GM12878 (cell line): ENCODE data around the gene OR2H2. TPM values are rescaled to one million over a fixed set of nuclear protein-coding genes. Genes with fewer than 3 reads are reported as not detected.
A peak's percentile ranks its signal among the peaks of the same experiment; 100 is the strongest.

ENCODE experiments used
- ATAC-seq: fragments of 200-7000 bp; cut with Tn5 transposase; 3 replicates; pipeline ENCODE4 v1.9.1; 2020; ENCODE audit warnings: mild to moderate bottlenecking, moderate library complexity
- BruUV-seq: library from RNA; stranded (reverse); fragments of 400-500 nt; replicated peaks from 2 replicates; lab custom pipeline; 2021; lab: Mats Ljungman, UMichigan
- CTCF ChIA-PET: fragments of 300-600 bp; sonication (Branson Sonifier 250); formaldehyde crosslinking; extraction: SDS; loops from one replicate; lab custom pipeline; 2021; ENCODE audit warnings: inconsistent platforms; lab: Yijun Ruan, JAX
- POLR2A ChIA-PET: fragments of 350-600 bp; formaldehyde crosslinking; extraction: SDS; loops from one replicate; lab custom pipeline; 2021; ENCODE audit warnings: inconsistent platforms; lab: Charles Lee
- RAD21 ChIA-PET: fragments of 300-600 bp; sonication (Branson Sonifier 250); formaldehyde crosslinking; loops from one replicate; lab custom pipeline; 2023; ENCODE audit warnings: antibody characterized with exemption; ENCODE audit not compliant: unreplicated experiment; lab: Charles Lee
- SMC1A ChIA-PET: fragments of 300-600 bp; sonication (Branson Sonifier 250); formaldehyde crosslinking; loops from one replicate; lab custom pipeline; 2023; ENCODE audit not compliant: unreplicated experiment, uncharacterized antibody; lab: Charles Lee
- DNase-seq: peaks from one replicate; pipeline ENCODE4 v3.0.0-alpha.2; 2011; ENCODE audit warnings: low read depth, low spot score
- FAIRE-seq: peaks from 3 replicates; lab custom pipeline; 2011; peaks lifted over from hg19 to GRCh38; lab: Jason Lieb, UNC
- H2AFZ ChIP-seq: 2 replicates; pipeline ENCODE4 v1.6.0; 2011; ENCODE audit warnings: low read depth, low read length, control low read depth; ENCODE audit not compliant: control insufficient read depth
- H3K27ac ChIP-seq: 2 replicates; pipeline ENCODE4 v1.5.1; 2011; ENCODE audit warnings: control low read depth; ENCODE audit not compliant: control insufficient read depth, insufficient read depth
- H3K27me3 ChIP-seq, 2 experiments: replicated peaks in 1 of 2; 2 replicates each; pipeline versions ENCODE4 v1.6.0 to v1.6.1; 2011; ENCODE audit warnings: low read length in 1 of 2; ENCODE audit not compliant: control insufficient read depth in 2 of 2, insufficient read depth in 2 of 2
- H3K36me3 ChIP-seq, 2 experiments: 2 replicates each; pipeline ENCODE4 v1.5.1; 2011; ENCODE audit warnings: low read length in 1 of 2; ENCODE audit not compliant: control insufficient read depth in 2 of 2, insufficient read depth in 2 of 2
- H3K4me1 ChIP-seq: 2 replicates; pipeline ENCODE4 v1.6.1; 2011; ENCODE audit warnings: mild to moderate bottlenecking, low read length, moderate library complexity, mixed read lengths; ENCODE audit not compliant: control insufficient read depth, insufficient read depth
- H3K4me2 ChIP-seq: 2 replicates; pipeline ENCODE4 v1.6.0; 2011; ENCODE audit warnings: control low read depth; ENCODE audit not compliant: control insufficient read depth, insufficient read depth
- H3K4me3 ChIP-seq: fragments of 200-600 bp; sonication (generic); 2 replicates; pipeline ENCODE4 v1.5.1; 2016
- H3K79me2 ChIP-seq: 2 replicates; pipeline ENCODE4 v1.6.0; 2011; ENCODE audit warnings: low read length; ENCODE audit not compliant: control insufficient read depth, insufficient read depth
- H3K9ac ChIP-seq: 2 replicates; pipeline ENCODE4 v1.8.0; 2011; ENCODE audit warnings: low read length, control low read depth, mixed read lengths; ENCODE audit not compliant: control insufficient read depth, insufficient read depth
- H3K9me3 ChIP-seq: replicated peaks from 3 replicates; pipeline ENCODE4 v1.5.1; 2011; ENCODE audit warnings: mild to moderate bottlenecking, low read length; ENCODE audit not compliant: control insufficient read depth, insufficient read depth
- H4K20me1 ChIP-seq: 2 replicates; pipeline ENCODE4 v1.6.0; 2011; ENCODE audit not compliant: control insufficient read depth, insufficient read depth
- EED ChIP-seq: sonication (generic); IDR thresholded peaks from 2 replicates; pipeline ENCODE4 v1.6.1; 2016; ENCODE audit warnings: antibody characterized with exemption, low read depth
- ESRRA ChIP-seq: IDR thresholded peaks from 2 replicates; pipeline ENCODE4 v1.6.1; 2012; ENCODE audit warnings: mild to moderate bottlenecking, low read length, improper control_type of control experiment
- ETV6 ChIP-seq, 2 experiments: fragments of 450-650 bp in 1 of 2; IDR thresholded peaks in 1 of 2; conservative IDR thresholded peaks in 1 of 2; 2 replicates each; pipeline ENCODE4 v1.6.1; 2014; ENCODE audit warnings: antibody characterized with exemption in 1 of 2, borderline replicate concordance in 1 of 2, low read depth in 1 of 2, mild to moderate bottlenecking in 1 of 2, moderate library complexity in 1 of 2
- KAT2A ChIP-seq: conservative IDR thresholded peaks from 2 replicates; pipeline ENCODE4 v1.6.1; 2011; ENCODE audit warnings: low read depth, low read length; ENCODE audit not compliant: control insufficient read depth
- KLF5 ChIP-seq: fragments of 450-650 bp; IDR thresholded peaks from 2 replicates; pipeline ENCODE4 v1.6.1; 2014; ENCODE audit warnings: mild to moderate bottlenecking; ENCODE audit not compliant: partially characterized antibody
- POLR2A ChIP-seq: IDR thresholded peaks from 2 replicates; pipeline ENCODE4 v1.6.1; 2011; ENCODE audit warnings: low read depth, mild to moderate bottlenecking, low read length
- POLR2AphosphoS2 ChIP-seq: IDR thresholded peaks from 2 replicates; pipeline ENCODE4 v1.6.1; 2011; ENCODE audit warnings: low read depth, mild to moderate bottlenecking, low read length, improper control_type of control experiment, moderate library complexity
- RAD21 ChIP-seq: IDR thresholded peaks from 2 replicates; pipeline ENCODE4 v1.6.1; 2011; ENCODE audit warnings: mild to moderate bottlenecking, low read depth, low read length, moderate library complexity; ENCODE audit not compliant: insufficient read depth
- SIX5 ChIP-seq: IDR thresholded peaks from 2 replicates; pipeline ENCODE4 v1.6.1; 2011; ENCODE audit warnings: mild to moderate bottlenecking, low read depth, low read length, moderate library complexity; ENCODE audit not compliant: severe bottlenecking
- SMARCA5 ChIP-seq: fragments of 450-650 bp; IDR thresholded peaks from 2 replicates; pipeline ENCODE4 v1.6.1; 2017; ENCODE audit warnings: mild to moderate bottlenecking
- SMC3 ChIP-seq: IDR thresholded peaks from 2 replicates; pipeline ENCODE4 v1.6.1; 2011; ENCODE audit warnings: low read length, improper control_type of control experiment, borderline replicate concordance
- SUZ12 ChIP-seq: fragments of 200-600 bp; sonication (generic); IDR thresholded peaks from one replicate; pipeline ENCODE4 v1.6.1; 2018; ENCODE audit warnings: antibody characterized with exemption, mild to moderate bottlenecking; ENCODE audit not compliant: unreplicated experiment
- YY1 ChIP-seq: IDR thresholded peaks from 2 replicates; pipeline ENCODE4 v1.6.1; 2011; ENCODE audit warnings: low read depth, mild to moderate bottlenecking, low read length
- WGBS: methylation state at CpG from one replicate; pipeline ENCODE4 v1.1.6; 2016; ENCODE audit warnings: low lambda C conversion rate; ENCODE audit not compliant: insufficient replicate concordance, insufficient coverage; ENCODE audit errors: missing lambda C conversion rate; 5-methylcytosine and 5-hydroxymethylcytosine counted together
- in situ Hi-C: fragments of 300-500 bp; cut with MboI; formaldehyde crosslinking; loops from 9 replicates; pipeline ENCODE4 v1.14.3; 2018; ENCODE audit warnings: mixed read lengths
- intact Hi-C: fragments of 100-400 bp; cut with micrococcal nuclease; formaldehyde crosslinking; loops from one replicate; pipeline ENCODE4 v1.14.2; 2022; ENCODE audit not compliant: unreplicated experiment
- polyA plus RNA-seq, 11 experiments: library from polyadenylated mRNA; depleted of rRNA in 4 of 11; unstranded in 6 of 11; stranded (reverse) in 5 of 11; fragments of >200 nt; fragmentation: Nextera tagmentation in 4 of 11; fragmentation: Illumina TruSeq in 1 of 11; extraction: Ambion mirVana in 4 of 11; extraction: Trizol in 1 of 11; gene quantifications; 1 replicate in 1 of 11; 2 replicates in 10 of 11; pipeline versions ENCODE4 v1.2.1 to v1.2.3, GENCODE V29; 2011 to 2016; ENCODE audit warnings: inconsistent platforms in 2 of 11, missing spikeins in 2 of 11, low read depth in 1 of 11
- total RNA-seq, 4 experiments: library from RNA; depleted of rRNA in 3 of 4; stranded (reverse); fragments of >200 nt in 3 of 4; fragmentation: Illumina TruSeq in 1 of 4; extraction: Trizol in 1 of 4; gene quantifications; 2 replicates each; pipeline versions ENCODE4 v1.2.1 to v1.2.3, GENCODE V29; 2013 to 2021
- TF ChIP-seq, protein P1 (sequence below): IDR thresholded peaks from 2 replicates; pipeline ENCODE4 v1.6.1; 2012; ENCODE audit warnings: low read length, inconsistent platforms
- TF ChIP-seq, protein P2 (sequence below), 3 experiments: IDR thresholded peaks in 2 of 3; conservative IDR thresholded peaks in 1 of 3; 2 replicates each; pipeline ENCODE4 v1.5.1; 2011; ENCODE audit warnings: low read depth in 3 of 3, low read length in 3 of 3, mild to moderate bottlenecking in 3 of 3, control low read depth in 2 of 3, moderate library complexity in 2 of 3, inconsistent platforms in 1 of 3, mixed read lengths in 1 of 3; ENCODE audit not compliant: control insufficient read depth in 2 of 3, insufficient read depth in 1 of 3; ENCODE audit errors: extremely low read depth in 1 of 3

OR2H2 gene
- total and polyA plus RNA-seq, 10 of the 15 experiments (the other 5 are each of a cell fraction or from before 2014, with no cell fraction given) = not detected

DNA sequence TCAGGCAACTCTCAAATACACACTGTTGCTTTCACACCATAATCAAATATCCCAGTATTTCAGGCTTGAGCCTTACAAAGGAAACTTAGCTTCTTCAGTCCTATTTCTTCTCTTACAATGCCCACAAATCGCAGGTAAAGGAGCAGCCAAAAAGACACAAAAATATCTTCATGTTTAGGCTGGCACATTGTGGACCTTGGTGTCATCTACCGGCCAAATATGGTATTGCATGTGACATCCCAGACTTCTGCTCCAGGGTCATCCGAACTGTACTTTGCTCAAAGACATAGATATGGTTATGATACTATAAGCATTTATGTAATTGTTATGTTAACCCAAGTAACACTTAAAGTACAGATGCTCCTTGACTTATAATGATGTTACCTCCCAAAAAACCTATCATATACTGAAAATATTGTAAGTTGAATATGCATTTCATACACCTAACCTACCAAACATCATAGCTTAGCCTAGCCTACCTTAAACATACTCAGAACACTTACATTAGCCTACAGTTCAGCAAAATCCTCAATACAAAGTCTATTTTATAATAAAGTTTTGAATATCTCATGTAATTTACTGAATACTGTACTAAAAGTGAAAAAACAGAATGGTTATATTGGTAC lies 4.6 kb downstream of the OR2H2 start:
- Histone ChIP-seq H3K4me2 (no peak overlapping the region), H3K9ac (no peak overlapping the region), H2AFZ (no peak overlapping the region), H3K27me3 (no peaks in the 10 kb centered on the region; a peak in 1 of 4 replicates), H3K4me3 (no peak overlapping the region)
- CTCF ChIA-PET = interaction anchor here (0.6 to 4.5 kb wide), 14 partner anchors 9 to 903 kb away, joined by 3 to 30 read pairs (median 3); partner anchors contain the start of genes OR12D3 and UBD
- in situ Hi-C loops (loop anchor here (10.0 kb wide), 1 partner anchor 895 kb away; no protein-coding TSS in a partner anchor), intact Hi-C loops (loop anchor here (1.0 to 10.0 kb wide), 4 partner anchors 213 to 902 kb away; no protein-coding TSS in a partner anchor)
- TF ChIP-seq ETV6 (conservative IDR thresholded peaks at IDR 0.05 in 1 of 2, IDR thresholded peaks at IDR 0.05 in 1 of 2; ENCODE audit: borderline replicate concordance in 1 of 2, low read depth in 1 of 2) (no peak), SUZ12 (no peak), SMARCA5 (peak; percentile 40; the same call in 1 of the 2 replicates), SMC3 (peak; percentile 95), RAD21 (peak; percentile 98), EED (no peak), POLR2A (no peak), KAT2A (no peak), SIX5 (no peak), YY1 (0 out of 2 replicates have a peak, but pooled peaks have one; percentile 46), ESRRA (no peak), POLR2AphosphoS2 (no peak), KLF5 (no peak)
- TF ChIP-seq, protein P1, sequence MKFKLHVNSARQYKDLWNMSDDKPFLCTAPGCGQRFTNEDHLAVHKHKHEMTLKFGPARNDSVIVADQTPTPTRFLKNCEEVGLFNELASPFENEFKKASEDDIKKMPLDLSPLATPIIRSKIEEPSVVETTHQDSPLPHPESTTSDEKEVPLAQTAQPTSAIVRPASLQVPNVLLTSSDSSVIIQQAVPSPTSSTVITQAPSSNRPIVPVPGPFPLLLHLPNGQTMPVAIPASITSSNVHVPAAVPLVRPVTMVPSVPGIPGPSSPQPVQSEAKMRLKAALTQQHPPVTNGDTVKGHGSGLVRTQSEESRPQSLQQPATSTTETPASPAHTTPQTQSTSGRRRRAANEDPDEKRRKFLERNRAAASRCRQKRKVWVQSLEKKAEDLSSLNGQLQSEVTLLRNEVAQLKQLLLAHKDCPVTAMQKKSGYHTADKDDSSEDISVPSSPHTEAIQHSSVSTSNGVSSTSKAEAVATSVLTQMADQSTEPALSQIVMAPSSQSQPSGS = no peak
- TF ChIP-seq, protein P2, sequence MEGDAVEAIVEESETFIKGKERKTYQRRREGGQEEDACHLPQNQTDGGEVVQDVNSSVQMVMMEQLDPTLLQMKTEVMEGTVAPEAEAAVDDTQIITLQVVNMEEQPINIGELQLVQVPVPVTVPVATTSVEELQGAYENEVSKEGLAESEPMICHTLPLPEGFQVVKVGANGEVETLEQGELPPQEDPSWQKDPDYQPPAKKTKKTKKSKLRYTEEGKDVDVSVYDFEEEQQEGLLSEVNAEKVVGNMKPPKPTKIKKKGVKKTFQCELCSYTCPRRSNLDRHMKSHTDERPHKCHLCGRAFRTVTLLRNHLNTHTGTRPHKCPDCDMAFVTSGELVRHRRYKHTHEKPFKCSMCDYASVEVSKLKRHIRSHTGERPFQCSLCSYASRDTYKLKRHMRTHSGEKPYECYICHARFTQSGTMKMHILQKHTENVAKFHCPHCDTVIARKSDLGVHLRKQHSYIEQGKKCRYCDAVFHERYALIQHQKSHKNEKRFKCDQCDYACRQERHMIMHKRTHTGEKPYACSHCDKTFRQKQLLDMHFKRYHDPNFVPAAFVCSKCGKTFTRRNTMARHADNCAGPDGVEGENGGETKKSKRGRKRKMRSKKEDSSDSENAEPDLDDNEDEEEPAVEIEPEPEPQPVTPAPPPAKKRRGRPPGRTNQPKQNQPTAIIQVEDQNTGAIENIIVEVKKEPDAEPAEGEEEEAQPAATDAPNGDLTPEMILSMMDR (IDR thresholded peaks at IDR 0.05 in 2 of 3, conservative IDR thresholded peaks at IDR 0.05 in 1 of 3; ENCODE audit: control insufficient read depth in 2 of 3, extremely low read depth in 1 of 3, insufficient read depth in 1 of 3, low read depth in 3 of 3, low read length in 3 of 3) = peak; percentile 94 to 99 (median 99)
- TF ChIP-seq, all 136 proteins: peak for 5
- Histone ChIP-seq H3K27ac (no peak overlapping the region), H4K20me1 (no peaks in the 10 kb centered on the region), H3K9me3 (no peaks in the 10 kb centered on the region), H3K4me1 (no peaks in the 10 kb centered on the region), H3K79me2 (no peaks in the 10 kb centered on the region), H3K36me3 (no peaks in the 10 kb centered on the region)
- peak; percentile 86 for ATAC-seq
- 2% methylated on average over 3 of the region's 3 CpGs for WGBS
- ChIA-PET RAD21 (interaction anchor here (1.0 to 3.8 kb wide), 3 partner anchors 44 to 904 kb away, joined by 3 to 19 read pairs (median 5); partner anchors contain the start of genes GABBR1 and OR12D3), SMC1A (interaction anchor here (1.0 to 4.3 kb wide), 3 partner anchors 64 to 752 kb away, joined by 3 to 20 read pairs (median 4); partner anchors contain the start of gene OR12D3), POLR2A (no interaction called here)
- DNase-seq = peak; percentile 12
- BruUV-seq = no TSS peak
- FAIRE-seq = peak; percentile 94
